ENCODE measurements around the gene VPS26C.

Gene VPS26C

DNA sequence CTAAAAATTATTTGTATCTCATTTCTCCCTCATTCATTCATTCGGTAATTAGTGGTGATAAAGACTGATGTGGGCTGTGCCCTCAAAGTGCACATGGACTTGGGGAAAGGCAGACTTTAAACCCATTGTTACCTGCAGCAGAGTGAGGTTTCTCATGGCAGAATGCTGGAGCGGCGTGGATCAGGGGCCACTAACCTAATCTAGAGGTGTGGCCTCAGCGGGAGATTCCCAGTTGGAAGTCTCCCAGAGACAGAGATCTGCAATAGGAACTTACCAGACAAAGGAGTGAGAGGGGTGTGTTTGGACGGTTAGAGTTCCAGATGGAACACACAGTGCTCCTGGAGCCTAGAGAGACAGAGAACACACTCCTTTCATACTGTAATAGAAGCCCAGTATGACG, 73.5 kb downstream of the VPS26C start:
- no peak overlapping the region for H3K4me3 ChIP-seq (ENCODE audit: low read depth, low read length)
- no peak for DNase-seq (ENCODE audit: low read depth)
- TF ChIP-seq, protein P1, sequence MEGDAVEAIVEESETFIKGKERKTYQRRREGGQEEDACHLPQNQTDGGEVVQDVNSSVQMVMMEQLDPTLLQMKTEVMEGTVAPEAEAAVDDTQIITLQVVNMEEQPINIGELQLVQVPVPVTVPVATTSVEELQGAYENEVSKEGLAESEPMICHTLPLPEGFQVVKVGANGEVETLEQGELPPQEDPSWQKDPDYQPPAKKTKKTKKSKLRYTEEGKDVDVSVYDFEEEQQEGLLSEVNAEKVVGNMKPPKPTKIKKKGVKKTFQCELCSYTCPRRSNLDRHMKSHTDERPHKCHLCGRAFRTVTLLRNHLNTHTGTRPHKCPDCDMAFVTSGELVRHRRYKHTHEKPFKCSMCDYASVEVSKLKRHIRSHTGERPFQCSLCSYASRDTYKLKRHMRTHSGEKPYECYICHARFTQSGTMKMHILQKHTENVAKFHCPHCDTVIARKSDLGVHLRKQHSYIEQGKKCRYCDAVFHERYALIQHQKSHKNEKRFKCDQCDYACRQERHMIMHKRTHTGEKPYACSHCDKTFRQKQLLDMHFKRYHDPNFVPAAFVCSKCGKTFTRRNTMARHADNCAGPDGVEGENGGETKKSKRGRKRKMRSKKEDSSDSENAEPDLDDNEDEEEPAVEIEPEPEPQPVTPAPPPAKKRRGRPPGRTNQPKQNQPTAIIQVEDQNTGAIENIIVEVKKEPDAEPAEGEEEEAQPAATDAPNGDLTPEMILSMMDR (conservative IDR thresholded peaks at IDR 0.05; ENCODE audit: low read depth, low read length): no peak

DNA sequence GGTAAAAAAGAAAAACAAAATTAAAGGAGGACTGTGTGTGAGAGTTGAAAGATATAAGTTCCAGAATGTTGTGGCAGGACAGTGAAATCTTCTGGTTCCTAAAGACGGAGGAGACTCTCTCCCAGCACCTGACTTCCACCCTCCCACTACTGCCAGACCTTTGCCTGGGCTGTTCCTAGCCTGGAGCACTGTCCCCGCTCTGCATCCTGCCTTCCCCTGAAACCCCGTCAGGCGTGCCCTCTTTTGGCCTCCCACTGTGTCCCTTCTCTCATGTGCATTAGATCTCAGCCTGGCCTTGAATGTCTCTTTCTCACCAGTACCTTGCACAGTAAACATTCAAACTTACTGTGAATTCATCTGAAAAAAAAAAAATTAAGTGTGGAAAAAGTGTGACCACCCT, 74.1 kb downstream of the VPS26C start:
- TF ChIP-seq, protein P1 (conservative IDR thresholded peaks at IDR 0.05; ENCODE audit: low read depth, low read length): no peak
- no peak for DNase-seq (ENCODE audit: low read depth)

DNA sequence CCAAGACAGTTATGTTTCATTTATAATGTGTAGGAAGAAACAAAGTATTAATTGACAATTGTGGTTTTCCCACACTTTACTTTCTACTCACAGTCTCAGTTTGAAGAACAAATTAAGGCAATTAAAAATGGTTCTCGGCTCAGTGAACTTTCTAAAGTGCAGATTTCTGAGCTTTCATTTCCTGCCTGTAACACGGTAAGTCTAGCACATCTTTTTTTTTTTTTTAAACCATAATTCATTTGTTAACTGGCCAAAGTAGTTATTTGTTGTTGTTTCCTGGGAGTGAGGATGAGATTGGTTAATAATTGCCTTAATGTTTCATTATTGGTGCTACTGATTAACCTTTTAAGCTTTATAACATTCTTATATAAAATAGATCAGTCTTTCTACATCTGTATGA, 75.1 kb downstream of the VPS26C start:
- H3K4me3 ChIP-seq (ENCODE audit: low read depth, low read length): no peak overlapping the region
- TF ChIP-seq, protein P1 (conservative IDR thresholded peaks at IDR 0.05; ENCODE audit: low read depth, low read length): no peak
- no peak for DNase-seq (ENCODE audit: low read depth)

More for the DNA sequence above, 74.1 kb downstream of the VPS26C start:
- H3K4me3 ChIP-seq (ENCODE audit: low read depth, low read length): no peak overlapping the region

DNA sequence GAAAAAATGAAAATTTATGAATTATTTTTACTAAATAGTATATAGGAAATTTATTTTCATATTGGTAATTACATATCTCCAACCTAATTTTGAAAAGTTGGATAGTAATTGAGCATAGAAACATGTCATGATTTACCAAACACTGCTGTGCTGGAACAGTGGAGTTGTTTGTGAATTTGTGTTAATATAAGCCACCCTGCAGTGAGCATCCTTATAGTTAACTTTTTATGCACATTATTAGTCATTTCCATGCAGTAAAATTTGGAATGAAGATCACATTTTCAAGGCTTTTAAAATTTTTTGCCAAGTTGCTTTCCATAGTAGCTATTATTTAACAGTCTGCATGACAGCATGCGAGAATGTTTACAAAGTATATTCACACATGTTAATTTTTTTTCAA, 78.3 kb downstream of the VPS26C start:
- no peak for DNase-seq (ENCODE audit: low read depth)
- H3K4me3 ChIP-seq (ENCODE audit: low read depth, low read length): no peak overlapping the region
- TF ChIP-seq, protein P1 (conservative IDR thresholded peaks at IDR 0.05; ENCODE audit: low read depth, low read length): no peak

DNA sequence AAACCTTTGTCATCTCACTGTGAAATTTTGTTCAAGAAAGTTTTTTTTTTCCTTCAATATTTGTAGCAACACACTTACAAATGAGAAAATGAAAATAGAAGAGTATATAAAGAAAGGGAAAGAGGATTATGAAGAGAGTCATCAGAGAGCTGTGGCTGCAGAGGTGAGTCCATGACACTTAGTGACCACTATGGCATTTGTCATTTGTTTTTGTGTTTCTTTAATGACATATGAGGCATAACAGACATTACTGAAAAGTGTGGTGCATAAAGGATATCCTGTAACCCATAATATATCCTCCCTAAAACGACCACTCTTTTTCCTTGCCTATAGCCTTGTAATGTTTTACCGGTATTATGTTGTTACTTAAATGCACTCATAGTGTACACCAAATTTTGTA, 80.2 kb downstream of the VPS26C start:
- no peak overlapping the region for H3K4me3 ChIP-seq (ENCODE audit: low read depth, low read length)
- DNase-seq (ENCODE audit: low read depth): no peak
- TF ChIP-seq, protein P1 (conservative IDR thresholded peaks at IDR 0.05; ENCODE audit: low read depth, low read length): no peak

DNA sequence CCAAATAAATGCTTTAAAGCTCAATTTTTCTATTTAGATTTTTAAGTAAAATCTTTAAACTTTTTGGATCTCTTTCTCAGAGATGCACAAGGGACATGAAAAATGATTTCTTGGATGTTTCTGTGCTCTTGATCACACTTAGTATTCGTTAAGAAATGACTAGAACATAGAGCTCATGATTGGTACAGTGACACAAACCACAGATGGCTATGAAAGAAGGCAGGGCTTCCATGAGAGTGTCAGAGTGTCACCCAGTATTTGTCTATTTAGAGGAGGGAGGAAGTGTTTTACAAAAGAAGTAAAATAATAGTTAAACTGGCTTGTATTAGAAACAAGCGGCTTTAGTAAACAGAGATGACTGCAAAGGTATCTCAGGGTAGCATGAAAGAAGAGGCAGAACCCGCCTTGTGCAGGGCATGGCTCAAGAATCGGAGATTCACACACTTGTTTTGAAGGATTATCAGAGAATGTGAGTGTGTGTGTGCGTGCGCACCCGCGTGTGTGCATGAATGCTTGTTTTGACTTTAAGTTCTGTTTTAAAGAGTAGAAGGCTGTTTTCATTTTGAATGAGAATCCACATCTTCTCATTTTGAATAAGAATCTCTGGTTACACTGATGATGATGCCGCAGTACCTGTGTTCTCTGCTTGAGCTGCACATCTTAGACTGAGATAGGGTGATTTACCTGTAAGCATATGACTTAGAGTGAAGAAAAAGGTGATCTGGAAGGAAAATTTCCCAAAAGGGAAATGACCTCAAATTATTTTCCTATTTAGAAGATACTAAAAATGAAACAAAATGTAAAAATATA, 82.1 kb downstream of the VPS26C start:
- TF ChIP-seq, protein P1 (conservative IDR thresholded peaks at IDR 0.05; ENCODE audit: low read depth, low read length): no peak
- no peak overlapping the region for H3K4me3 ChIP-seq (ENCODE audit: low read depth, low read length)
- no peak for DNase-seq (ENCODE audit: low read depth)

DNA sequence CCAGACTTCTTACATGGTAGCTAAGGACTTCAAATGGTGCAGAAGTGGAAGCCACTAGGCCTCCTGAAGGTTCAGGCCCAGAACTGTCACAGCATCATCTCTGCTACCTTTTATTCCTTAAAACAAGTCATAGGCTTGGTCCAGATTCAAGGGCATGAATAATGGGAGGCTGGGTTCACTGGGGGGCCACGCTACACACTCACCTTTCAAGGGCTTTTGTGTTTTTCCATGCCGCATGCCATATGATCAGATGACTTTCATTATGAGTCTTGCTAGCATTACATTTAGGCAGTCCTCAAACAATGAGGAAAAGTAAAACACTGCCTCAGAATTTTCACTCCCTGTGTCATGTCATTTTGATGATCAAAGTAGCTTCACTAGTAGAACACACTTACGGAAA, 83.4 kb downstream of the VPS26C start:
- no peak for DNase-seq (ENCODE audit: low read depth)
- no peak overlapping the region for H3K4me3 ChIP-seq (ENCODE audit: low read depth, low read length)
- TF ChIP-seq, protein P1 (conservative IDR thresholded peaks at IDR 0.05; ENCODE audit: low read depth, low read length): no peak
